GM23248 (cell line): Measurements from ENCODE around the gene SPTLC1.

ENCODE experiments used
- EZH2 ChIP-seq: fragments of 200-600 bp; sonication (generic); IDR thresholded peaks from 2 replicates; pipeline ENCODE4 v1.6.1; 2018; ENCODE audit warnings: antibody characterized with exemption, mild to moderate bottlenecking; ENCODE audit not compliant: insufficient read depth, poor library complexity, severe bottlenecking
- EZH2phosphoT487 ChIP-seq: fragments of 200-600 bp; sonication (generic); IDR thresholded peaks from 2 replicates; pipeline ENCODE4 v1.6.1; 2018; ENCODE audit warnings: antibody characterized with exemption, moderate library complexity, mild to moderate bottlenecking, low read depth; ENCODE audit not compliant: insufficient read depth

DNA sequence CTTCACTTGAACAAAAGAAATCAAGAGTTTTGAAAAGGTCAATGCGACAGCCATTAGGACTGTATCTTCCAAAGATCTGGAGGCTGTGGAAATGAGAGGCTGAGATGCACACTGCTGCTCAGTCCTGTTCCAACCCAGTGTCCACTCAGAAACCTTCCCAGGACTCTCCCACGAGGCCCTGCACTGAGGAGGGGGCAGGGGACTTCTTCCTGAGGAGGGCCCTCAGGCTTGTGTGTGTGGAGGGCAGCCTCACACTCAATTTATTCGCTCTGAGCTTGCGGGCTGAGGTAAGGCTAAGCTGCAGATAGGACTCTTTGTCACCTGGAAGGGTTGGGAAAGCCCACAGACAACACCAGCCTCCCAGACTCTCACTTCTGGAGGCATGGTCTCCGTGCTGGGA lies 95.6 kb downstream of the SPTLC1 start:
- no peak for TF ChIP-seq EZH2
- TF ChIP-seq EZH2phosphoT487, result no peak
